HG03442 (cell line): ENCODE measurements around the gene SH3BP2.
A peak's percentile ranks its signal among the peaks of the same experiment; 100 is the strongest.
"Not testable (repeated sequence)": the region's sequence is repeated elsewhere in the genome, so short reads cannot be mapped to it uniquely, and the experiment has no call there.

ENCODE experiments used
- ATAC-seq: cut with Tn5 transposase; IDR thresholded peaks from one replicate; pipeline ENCODE4 v1.9.1; 2021; ENCODE audit warnings: mild to moderate bottlenecking, moderate library complexity; ENCODE audit not compliant: unreplicated experiment

SH3BP2 gene

GRCh38 chr4:2762486-2763370 lies 30.2 kb upstream of the SH3BP2 start:
- not testable (repeated sequence) for ATAC-seq

- no peak for ATAC-seq
These were observed 29.3 kb upstream of the SH3BP2 start for GRCh38 chr4:2763511-2763967.

GRCh38 chr4:2765832-2766526 lies 26.9 kb upstream of the SH3BP2 start:
- ATAC-seq: no peak

- ATAC-seq: no peak
These were observed 25.7 kb upstream of the SH3BP2 start for GRCh38 chr4:2767046-2767704.

GRCh38 chr4:2767705-2768074 lies 25.2 kb upstream of the SH3BP2 start:
- no peak for ATAC-seq

GRCh38 chr4:2768124-2768523 lies 24.8 kb upstream of the SH3BP2 start:
- no peak for ATAC-seq

- no peak for ATAC-seq
These were observed 24.0 kb upstream of the SH3BP2 start for GRCh38 chr4:2768921-2769336.

GRCh38 chr4:2771264-2771663 lies 21.6 kb upstream of the SH3BP2 start:
- no peak for ATAC-seq

- ATAC-seq: not testable (repeated sequence)
These were observed 12.2 kb upstream of the SH3BP2 start for GRCh38 chr4:2780643-2781042.

GRCh38 chr4:2781911-2782310 lies 11.0 kb upstream of the SH3BP2 start:
- no peak for ATAC-seq

- no peak for ATAC-seq
These were observed 9.1 kb upstream of the SH3BP2 start for GRCh38 chr4:2783790-2784189.

GRCh38 chr4:2785613-2786012 lies 7.3 kb upstream of the SH3BP2 start:
- ATAC-seq: no peak

GRCh38 chr4:2786152-2786671 lies 6.7 kb upstream of the SH3BP2 start:
- ATAC-seq: no peak

GRCh38 chr4:2786794-2787229 lies 6.1 kb upstream of the SH3BP2 start:
- ATAC-seq: no peak

GRCh38 chr4:2787230-2788100 lies 5.4 kb upstream of the SH3BP2 start:
- peak; percentile 67 for ATAC-seq

- ATAC-seq: no peak
These were observed 4.8 kb upstream of the SH3BP2 start for GRCh38 chr4:2788101-2788500.

- ATAC-seq: no peak
These were observed 4.3 kb upstream of the SH3BP2 start for GRCh38 chr4:2788532-2789103.

GRCh38 chr4:2789351-2789750 lies 3.5 kb upstream of the SH3BP2 start:
- no peak for ATAC-seq

GRCh38 chr4:2789793-2790582 lies 2.9 kb upstream of the SH3BP2 start:
- ATAC-seq: no peak
